NCI-H146 (cell line): Measurements from ENCODE around the gene SPX.

Experiments
- DNase-seq: peaks from one replicate; lab custom pipeline; 2025; lab: John Stamatoyannopoulos, UW

Gene SPX

DNA sequence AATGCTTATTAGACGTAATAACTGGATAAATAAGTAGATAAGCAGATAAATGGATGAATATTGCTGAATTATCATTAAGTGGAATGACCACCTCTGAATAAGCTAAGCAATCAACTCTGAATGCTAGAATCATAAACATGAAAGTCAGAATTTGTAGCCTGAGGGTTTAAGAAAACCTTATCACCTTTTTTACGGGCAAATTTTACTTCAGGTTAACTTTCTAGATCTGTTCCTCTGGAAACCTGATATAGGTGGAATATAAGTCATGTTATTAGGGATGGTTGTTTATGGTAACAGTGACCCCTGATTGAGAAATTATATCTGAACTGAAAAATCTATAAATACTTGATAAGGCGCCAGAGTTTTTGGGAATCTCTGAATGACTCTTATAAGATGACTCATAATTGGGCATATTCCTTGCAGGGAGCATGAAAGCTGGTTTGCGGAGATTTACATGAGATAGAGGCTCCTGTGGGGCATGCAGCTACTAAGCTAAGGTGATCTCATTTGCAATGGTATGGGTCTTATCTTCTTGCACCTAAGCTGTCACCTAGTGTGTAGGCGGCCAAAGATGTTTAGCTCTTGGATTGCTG, 12.1 kb downstream of the SPX start:
- DNase-seq, result no peak

DNA sequence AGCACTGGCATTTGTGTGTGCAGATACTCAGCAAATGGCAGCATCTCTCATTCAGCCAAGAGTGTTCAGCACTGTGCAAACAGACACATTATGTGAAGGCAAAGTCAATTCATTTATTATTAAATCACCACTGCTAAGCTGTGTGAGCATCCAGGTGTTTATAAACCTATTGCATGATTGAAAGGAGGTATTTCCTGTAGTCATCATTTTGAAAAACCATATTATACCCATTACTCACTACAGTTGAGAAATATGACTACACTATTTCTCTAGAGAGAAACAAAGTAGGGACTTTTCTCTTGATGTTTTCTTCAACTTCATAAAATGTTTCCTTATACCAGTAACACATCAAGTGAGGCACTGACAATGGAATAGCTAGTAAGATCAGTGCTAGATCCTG, 13.7 kb downstream of the SPX start:
- peak; percentile 71 for DNase-seq

DNA sequence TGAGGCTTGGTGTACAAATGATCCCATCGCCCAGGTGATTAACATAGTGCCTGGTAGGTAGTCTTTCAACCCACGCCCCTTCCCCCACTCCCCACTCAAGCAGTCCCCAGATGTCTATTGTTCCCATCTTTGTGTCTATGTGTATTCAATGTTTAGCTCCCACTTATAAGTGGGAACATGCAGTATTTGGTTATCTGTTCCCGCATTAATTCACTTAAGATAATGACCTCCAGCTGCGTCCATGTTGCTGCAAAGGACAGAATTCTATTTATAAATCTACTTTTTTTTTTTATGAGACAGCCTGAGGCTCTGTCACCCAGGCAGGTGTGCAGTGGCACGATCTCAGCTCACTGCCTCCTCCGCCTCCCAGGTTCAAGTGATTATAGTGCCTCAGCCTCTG, 15.7 kb downstream of the SPX start:
- peak; percentile 97 for DNase-seq

DNA sequence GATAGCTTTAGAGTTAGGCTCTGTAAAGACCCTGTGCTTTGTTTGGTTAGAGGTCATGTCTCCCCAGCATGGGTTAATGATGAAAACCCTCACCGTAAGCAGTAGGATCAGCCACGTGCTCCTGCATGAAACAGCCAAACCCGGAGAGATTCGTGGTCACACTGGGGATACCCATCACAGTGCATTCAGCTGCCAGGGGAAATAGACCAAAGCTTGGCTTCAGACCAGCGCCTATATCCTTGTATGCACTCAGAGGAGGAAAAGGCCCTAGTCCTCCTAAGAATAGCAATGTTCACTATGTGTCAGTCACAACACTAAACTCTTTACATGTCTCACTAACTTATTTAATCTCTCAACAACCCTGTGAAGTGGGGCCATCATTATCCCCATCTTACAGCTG, 16.3 kb downstream of the SPX start:
- peak; percentile 29 for DNase-seq

DNA sequence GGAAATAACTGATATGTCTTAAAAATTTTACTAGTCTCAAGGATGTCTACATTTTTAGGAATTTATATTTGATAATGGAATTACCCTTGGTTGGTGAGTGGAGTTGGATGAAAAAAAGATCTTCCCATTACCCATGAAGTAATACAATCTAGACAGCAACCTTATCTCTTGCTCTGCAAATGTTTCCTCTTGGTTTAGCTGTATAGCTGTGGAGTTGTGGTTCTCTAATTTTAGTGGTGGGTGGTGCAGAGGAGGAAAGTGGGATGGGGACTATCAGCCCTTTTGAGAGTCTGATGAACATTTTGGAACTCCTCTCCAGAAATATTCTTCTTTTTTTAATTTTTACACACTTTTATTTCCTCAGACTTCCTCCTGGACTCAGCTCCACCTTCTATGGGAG, 17.1 kb downstream of the SPX start:
- DNase-seq, result no peak

DNA sequence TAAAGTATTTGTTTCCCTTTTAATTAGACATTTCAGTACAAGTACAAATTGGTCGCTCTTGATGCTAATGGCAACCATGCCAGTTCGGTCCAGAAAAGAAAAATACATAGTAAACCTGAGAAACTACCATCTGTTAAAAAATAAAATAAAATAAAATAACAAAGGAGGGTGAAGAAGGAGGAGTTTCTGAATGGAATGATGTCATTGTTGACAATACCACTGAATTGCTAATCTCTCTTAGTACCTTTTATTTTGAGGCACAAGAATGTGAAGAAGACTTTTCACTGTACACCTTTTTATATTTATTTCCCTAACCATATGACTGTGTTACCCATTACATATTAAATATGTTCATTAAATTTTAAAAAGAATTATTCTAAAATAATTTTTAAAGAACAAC, 19.5 kb downstream of the SPX start:
- DNase-seq, result no peak

DNA sequence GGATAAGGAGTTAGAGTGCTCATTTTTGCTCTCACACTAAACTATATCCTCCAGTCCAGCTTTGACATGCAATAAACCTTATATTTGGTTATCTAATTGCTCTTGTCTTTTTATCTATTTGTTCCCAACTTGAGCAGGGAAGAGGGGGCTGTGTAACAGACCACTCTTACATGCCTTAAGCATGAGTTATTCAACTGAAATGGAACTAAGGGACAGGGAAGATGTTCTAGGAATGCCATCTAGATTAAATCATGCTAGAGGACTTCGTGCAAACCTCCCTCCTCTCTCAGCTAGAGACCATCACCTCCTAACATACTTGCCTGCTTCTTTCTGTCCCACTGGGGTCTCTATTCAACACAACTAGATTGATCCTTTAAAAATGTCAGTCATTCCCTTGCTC, 20.6 kb downstream of the SPX start:
- DNase-seq, result no peak

DNA sequence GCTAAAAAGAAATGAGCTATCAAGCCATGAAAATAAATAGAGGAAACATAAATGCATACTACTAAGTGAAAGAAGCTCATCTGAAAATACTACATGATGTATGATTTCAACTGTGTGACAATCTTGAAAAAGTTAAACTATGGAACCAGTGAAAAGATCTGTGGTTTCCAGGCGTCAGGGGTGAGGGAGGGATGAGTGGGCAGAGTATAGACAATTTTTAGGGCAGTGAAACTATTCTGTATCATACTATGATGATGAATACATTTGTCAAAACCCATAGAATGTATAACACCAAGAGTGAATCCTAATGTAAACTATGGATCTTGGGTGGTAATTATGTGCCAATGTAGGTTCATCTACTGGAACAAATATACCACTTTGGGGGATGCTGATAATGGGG, 21.3 kb downstream of the SPX start:
- no peak for DNase-seq

DNA sequence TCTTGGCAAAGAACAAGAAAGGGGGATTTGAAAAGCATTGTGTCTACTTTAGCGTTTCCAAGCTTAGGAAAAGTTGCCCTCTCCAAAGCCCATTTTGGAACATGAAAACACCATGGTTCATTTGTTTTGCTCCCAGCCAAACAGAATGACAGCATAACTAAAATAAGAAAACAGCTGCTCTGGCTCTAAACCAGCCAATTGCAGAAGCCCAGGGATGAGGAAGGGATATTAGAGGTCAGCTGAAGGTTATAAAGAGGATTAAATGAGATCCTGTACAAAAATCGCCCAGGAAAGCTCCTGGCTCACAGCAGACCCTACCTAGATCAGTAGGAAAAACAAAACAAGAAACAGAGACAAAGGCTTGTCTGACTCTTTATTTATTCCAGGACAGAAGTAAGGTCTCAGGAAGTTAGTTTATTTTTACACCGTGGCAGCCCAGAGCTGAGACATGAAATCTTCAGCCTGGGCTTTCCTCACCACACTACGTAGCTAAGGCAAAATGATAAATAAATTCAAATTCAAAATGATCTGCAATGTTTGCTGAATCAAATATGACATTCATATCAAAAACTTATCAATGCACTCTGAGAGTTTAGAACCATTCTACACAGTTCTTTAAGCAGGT, 25.9 kb downstream of the SPX start:
- DNase-seq, result no peak

DNA sequence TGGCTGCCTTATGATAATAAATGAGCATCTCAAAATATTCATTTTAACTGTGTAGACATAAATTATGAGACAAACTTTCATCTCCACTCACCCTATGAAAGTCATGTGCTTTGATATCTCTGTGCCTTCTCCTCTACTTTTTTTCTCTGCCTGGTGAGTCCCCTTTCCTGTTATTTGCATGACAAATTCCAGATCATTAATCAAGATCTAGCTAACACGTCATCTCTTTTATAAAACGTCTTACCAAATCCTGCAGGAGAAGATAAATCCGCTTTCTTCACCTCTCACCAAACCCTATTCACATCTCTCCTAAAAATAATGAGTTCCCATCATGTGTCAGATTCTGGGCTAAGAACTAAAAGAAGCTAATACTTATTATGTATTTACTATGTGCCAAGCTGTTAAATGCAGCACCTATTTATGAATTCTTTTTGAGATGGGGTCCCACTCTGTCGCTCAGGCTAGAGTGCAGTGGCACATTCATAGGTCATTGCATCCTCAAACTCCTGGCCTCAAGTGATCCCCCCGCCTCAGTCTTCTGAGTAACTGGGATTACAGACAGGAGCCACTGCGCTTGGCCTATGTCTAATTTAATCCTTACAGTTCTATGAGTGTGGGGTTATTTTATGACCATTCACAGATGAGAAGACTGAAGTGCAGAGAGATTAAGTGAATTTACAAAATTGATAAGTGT, 26.7 kb downstream of the SPX start:
- DNase-seq, result no peak

DNA sequence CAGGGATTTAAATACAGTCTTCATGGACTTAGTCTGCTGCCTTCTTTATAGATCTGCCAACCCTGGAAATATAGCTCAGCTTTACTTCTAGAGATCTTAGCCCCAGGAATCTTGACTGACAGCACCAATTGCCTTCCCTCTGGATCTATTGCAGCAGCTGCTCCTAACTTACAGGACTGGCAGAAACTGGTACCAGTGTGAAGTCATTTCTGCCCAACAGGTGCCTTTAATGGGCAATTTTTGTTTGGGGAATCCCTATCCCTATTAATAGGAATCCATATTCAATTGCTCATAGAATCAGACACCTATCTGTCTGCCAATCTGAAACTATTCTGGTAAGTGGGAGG, 27.2 kb downstream of the SPX start:
- DNase-seq, result no peak

DNA sequence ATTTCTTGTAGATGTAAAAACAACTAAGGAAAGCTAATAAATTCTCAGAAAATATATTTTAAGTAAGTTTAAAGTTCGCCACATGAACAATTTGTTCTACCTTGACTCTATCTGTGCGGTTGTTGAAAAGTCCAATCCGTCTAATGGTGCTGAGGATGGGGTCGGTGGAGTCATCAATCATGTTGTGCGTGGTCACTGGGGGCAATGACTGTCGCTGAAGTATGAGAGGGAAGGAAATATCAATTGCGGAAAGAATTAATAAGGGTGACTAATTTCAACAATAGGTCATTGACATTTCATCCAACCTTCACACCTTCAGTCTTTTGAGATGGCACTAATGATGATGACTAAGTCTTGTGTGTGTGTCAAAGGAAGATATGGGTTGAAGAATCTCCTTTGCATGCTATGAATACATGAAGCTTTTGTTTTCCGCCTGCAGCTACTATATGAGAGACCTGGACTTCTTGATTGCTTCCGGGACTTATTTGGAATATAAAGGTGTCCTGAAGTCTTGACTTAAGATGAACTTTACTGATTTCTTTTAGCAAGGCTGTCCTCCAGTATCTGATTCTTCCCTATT, 32.1 kb downstream of the SPX start:
- no peak for DNase-seq

DNA sequence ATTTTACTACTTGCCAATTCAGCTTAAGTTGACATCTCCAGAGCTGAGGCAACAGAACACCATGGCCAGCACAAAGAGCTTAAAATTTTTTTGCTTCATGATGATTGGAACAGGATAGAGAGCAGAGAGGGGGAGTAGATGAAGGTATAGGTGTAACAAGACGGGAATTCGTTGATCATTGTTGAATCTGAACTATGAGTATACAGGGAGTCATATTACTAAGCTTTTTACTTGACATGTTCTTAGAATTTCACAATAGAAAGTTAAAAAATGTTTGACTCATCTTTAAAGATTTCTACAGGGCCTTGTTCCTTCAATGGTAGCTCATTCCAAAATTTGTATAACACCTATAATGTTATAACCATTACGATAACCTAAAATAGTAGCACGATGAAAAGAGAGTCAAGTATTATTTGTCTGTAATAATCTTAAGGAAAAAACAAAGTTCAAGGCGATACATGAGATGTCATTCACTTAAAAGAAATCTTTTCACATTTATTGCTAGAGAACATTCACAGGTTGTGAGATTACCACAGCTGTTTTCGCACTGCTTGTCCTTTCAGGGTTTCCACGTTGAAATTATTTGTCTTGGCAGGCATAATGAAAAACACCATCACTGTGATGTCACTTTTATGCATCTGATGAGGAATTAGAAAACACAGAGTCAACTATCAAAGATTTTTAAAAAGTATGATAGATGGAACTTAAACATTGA, 33.9 kb downstream of the SPX start:
- DNase-seq, result no peak

DNA sequence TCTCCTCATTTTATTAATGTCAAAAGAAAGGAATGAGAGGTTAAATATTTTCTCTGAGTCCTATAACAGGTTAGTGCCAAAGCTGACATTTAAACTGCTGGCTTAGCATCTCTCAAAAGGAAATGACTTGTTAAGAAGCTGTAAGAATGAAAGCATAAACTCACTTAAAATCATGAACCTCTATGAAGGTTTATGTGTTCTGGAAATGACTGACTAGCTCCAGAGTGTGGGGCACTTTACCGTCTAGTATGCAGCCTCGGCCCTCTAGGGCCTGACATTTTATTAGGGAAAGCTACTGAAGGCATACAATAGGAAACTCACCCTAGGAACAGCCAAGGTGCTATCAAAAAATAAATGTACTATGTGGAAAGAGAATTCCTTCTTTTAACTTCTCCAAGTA, 35.1 kb downstream of the SPX start:
- no peak for DNase-seq

DNA sequence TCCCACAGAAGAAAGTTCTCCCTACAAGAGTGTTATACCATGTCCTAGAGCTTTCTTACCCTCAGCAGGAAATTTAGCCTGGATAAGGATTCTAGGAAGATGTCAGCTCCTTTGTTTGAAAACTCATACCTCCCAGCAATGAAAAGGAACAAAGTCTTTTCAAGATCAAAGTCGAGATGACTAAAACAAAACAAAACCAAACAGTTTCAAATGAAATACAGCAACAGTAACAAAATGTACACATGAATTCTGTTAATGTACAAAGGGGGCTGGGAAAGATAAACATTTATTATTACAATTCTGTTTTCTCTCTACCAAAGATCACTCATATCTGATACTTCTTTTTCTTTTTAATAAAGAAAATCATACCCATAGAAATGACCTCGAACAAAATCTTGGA, 36.8 kb downstream of the SPX start:
- no peak for DNase-seq

DNA sequence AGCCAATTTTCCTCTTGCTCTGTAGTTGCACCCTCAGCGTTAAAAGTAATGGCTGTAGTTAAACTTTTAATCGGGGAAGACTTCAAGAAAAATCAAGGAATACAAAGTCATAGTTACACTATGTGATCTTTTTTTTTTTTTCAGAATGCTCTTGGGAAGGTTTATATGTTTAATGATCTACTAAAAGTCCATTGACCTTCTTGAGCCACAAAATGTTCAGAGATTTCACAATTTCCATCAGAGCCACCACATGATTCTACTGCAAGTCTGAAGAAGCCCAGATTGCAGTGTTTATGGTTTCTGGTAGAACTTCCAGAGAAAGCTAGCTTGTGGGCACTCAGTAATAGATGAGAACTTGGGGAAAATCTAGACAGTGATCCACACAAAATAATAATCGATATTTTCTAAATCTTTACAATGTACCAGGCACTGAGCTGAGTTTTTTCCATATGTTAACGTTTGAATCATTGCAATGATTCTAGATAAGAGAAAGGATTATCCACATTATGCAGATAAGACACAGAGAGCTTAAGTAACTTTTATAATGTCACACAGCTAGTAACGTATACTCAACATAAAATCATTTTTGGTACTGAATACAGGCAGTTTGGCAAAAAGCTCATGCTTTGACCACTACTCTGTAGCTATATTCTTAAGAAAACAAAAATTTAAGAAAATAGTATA, 40.3 kb downstream of the SPX start:
- no peak for DNase-seq

DNA sequence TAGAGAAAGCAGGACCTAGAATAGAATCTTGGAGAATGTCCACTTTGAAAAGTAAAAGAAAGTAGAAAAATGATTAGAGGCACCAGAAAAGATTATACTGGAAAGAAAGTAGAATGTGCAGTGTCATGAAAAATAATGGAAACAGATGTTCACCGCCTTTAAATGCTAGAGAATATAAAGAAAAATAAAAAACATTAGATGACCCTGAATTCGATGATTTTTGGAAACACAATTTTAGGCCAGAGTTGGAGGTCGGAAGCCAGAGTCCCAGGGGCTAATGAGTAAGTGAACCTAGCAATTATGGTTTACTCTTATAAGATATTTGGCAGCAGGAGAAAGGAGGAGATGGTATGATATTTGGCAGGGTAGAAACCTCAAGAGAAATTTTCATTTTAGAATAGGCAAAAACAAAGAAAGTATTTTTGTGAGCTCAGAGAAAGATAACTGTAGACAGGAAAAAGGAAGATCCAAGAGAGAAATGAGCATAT, 40.9 kb downstream of the SPX start:
- no peak for DNase-seq

DNA sequence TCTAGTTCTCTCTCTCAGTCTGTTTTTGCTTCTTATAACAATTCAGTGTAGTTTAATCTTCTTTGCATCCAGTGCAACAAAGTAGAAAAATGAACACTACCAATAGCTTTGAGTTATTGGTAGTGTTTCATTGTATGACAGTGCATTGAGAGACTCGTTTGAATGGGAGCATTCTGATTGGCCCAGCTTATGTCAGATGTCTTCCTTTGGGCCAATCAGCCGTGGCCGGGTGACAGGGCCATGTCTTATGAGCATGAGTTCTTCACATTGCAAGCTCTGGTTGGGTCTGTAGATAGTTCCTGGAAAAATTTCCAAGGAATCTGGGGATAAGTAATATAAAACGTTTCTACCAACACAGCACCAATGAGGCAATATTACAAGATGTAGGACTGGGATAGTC, 42.0 kb downstream of the SPX start:
- no peak for DNase-seq

DNA sequence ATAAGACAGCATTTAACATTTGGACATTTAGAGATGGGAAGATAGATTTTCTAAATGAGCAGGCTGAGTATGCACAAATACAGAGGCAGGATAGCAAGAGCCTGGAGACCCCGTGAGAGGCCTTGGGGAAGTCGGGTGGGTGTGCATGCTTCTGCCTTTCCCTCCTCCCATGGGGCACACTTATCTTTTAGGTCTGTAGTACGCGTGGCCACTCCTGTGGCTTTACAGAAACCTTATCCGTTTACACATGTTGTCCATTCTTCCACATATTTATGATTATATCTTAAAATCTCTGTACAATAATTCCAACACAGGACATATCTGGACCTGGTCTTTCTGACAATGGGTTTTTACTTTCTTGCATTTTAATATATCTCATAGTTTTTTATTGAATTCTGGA, 45.0 kb downstream of the SPX start:
- no peak for DNase-seq

DNA sequence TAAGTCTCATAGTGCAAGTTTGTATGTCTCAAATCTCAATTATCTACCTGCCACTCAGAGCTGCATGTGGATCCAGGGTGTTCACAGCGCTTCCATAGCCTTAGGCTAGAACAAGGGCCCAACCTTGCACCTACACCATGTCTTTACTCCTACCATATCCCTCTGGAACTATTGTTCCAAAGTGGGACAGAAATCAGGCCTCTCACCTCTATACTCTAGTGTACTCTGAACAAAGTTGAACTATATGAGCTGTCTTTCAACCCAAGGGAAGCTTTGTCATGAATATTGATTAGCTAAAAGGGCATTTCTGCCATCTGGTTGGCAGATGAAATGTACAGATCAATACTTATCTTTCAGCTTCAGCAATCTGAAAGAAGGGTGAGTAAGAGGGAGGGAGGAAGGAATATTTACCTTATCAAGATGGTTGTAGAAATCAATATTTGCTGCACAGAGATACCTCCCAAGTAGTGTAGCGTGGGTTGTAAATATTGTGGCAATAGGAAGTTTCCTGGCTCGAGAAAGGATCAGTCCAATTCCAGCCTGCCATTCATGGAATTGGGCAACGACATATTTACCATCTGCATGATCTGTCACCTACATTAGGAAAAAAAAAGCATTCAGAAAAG, 47.8 kb downstream of the SPX start:
- no peak for DNase-seq

DNA sequence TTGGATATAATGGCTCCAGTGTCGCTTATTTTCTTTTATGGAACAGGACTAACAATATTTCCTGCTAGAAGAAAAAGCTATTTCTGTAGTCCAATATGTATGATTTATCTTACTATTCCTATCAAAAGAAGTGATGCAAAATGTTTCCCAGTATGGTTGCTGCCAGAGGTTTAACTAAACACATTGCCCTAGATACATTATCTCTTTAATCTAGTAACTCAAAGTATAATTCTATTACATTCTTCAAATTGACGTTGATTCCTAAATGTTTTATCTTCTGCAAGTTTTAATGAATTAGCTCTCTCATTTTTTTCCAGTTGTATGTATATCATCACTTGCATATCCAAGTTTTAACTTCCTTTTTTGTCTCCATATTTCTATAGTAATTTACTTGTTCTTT, 50.3 kb downstream of the SPX start:
- no peak for DNase-seq

DNA sequence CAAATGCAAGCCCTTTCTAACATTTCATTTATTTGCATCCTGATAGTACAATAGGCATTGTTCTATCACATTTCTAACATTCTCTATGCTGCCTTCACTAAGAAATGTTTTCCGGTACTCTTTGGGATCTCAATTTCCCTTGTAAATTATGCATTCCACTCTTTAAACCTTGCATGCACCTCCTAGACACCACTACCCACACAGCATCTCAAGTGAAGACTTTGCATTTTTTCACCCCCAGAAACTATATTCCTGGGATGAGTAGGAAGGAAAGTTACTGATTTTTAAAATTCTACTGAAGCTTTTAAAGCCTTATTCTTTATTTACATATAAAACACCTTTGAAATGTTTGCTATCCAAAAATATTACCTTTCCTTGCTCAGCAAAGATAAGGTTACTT, 51.4 kb downstream of the SPX start:
- DNase-seq, result no peak
